Measurements from ENCODE around the gene CCDC150. TPM values are rescaled to one million over a fixed set of nuclear protein-coding genes. Genes with fewer than 3 reads are reported as not detected.

CCDC150 gene
- total and polyA plus RNA-seq, 9 of the 15 experiments (the other 6 are each of a cell fraction or from before 2014, with no cell fraction given), result 4.4 to 23.1 (median 11.3) TPM

GRCh38 chr2:196639180-196640030, at the start of gene CCDC150 (continued):
- TF ChIP-seq, protein P1, sequence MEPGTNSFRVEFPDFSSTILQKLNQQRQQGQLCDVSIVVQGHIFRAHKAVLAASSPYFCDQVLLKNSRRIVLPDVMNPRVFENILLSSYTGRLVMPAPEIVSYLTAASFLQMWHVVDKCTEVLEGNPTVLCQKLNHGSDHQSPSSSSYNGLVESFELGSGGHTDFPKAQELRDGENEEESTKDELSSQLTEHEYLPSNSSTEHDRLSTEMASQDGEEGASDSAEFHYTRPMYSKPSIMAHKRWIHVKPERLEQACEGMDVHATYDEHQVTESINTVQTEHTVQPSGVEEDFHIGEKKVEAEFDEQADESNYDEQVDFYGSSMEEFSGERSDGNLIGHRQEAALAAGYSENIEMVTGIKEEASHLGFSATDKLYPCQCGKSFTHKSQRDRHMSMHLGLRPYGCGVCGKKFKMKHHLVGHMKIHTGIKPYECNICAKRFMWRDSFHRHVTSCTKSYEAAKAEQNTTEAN (CRISPR knock-in tag; IDR thresholded peaks at IDR 0.05), result no peak
- TF ChIP-seq ZNF23 (CRISPR knock-in tag; IDR thresholded peaks at IDR 0.05) (no peak), MYC (IDR thresholded peaks at IDR 0.05; ENCODE audit: low read depth, low read length) (peak; percentile 52), MYC (CRISPR knock-in tag; IDR thresholded peaks at IDR 0.05; ENCODE audit: borderline replicate concordance, low read depth) (no peak), ZNF707 (CRISPR knock-in tag; conservative IDR thresholded peaks at IDR 0.05) (no peak), CTBP1 (IDR thresholded peaks at IDR 0.05; ENCODE audit: borderline replicate concordance) (peak; percentile 64; the same call in 1 of the 2 replicates), ZNF76 (CRISPR knock-in tag; IDR thresholded peaks at IDR 0.05; ENCODE audit: borderline replicate concordance) (no peak), YBX1 (IDR thresholded peaks at IDR 0.05) (no peak), ZNF121 (CRISPR knock-in tag; conservative IDR thresholded peaks at IDR 0.05) (no peak), ILF3 (IDR thresholded peaks at IDR 0.05; ENCODE audit: borderline replicate concordance) (no peak), FUS (optimal IDR thresholded peaks at IDR 0.05; ENCODE audit: low read depth, low read length) (no peak), ZNF324 (CRISPR knock-in tag; IDR thresholded peaks at IDR 0.05) (no peak), MAZ (CRISPR knock-in tag; conservative IDR thresholded peaks at IDR 0.05 in 1 of 2, IDR thresholded peaks at IDR 0.05 in 1 of 2) (0 out of 4 replicates have a peak, but pooled peaks of 1 of the 2 experiments have one; percentile 29), E2F3 (CRISPR knock-in tag; IDR thresholded peaks at IDR 0.05) (no peak), ZNF212 (CRISPR knock-in tag; IDR thresholded peaks at IDR 0.05) (no peak)
- TF ChIP-seq, protein P2, sequence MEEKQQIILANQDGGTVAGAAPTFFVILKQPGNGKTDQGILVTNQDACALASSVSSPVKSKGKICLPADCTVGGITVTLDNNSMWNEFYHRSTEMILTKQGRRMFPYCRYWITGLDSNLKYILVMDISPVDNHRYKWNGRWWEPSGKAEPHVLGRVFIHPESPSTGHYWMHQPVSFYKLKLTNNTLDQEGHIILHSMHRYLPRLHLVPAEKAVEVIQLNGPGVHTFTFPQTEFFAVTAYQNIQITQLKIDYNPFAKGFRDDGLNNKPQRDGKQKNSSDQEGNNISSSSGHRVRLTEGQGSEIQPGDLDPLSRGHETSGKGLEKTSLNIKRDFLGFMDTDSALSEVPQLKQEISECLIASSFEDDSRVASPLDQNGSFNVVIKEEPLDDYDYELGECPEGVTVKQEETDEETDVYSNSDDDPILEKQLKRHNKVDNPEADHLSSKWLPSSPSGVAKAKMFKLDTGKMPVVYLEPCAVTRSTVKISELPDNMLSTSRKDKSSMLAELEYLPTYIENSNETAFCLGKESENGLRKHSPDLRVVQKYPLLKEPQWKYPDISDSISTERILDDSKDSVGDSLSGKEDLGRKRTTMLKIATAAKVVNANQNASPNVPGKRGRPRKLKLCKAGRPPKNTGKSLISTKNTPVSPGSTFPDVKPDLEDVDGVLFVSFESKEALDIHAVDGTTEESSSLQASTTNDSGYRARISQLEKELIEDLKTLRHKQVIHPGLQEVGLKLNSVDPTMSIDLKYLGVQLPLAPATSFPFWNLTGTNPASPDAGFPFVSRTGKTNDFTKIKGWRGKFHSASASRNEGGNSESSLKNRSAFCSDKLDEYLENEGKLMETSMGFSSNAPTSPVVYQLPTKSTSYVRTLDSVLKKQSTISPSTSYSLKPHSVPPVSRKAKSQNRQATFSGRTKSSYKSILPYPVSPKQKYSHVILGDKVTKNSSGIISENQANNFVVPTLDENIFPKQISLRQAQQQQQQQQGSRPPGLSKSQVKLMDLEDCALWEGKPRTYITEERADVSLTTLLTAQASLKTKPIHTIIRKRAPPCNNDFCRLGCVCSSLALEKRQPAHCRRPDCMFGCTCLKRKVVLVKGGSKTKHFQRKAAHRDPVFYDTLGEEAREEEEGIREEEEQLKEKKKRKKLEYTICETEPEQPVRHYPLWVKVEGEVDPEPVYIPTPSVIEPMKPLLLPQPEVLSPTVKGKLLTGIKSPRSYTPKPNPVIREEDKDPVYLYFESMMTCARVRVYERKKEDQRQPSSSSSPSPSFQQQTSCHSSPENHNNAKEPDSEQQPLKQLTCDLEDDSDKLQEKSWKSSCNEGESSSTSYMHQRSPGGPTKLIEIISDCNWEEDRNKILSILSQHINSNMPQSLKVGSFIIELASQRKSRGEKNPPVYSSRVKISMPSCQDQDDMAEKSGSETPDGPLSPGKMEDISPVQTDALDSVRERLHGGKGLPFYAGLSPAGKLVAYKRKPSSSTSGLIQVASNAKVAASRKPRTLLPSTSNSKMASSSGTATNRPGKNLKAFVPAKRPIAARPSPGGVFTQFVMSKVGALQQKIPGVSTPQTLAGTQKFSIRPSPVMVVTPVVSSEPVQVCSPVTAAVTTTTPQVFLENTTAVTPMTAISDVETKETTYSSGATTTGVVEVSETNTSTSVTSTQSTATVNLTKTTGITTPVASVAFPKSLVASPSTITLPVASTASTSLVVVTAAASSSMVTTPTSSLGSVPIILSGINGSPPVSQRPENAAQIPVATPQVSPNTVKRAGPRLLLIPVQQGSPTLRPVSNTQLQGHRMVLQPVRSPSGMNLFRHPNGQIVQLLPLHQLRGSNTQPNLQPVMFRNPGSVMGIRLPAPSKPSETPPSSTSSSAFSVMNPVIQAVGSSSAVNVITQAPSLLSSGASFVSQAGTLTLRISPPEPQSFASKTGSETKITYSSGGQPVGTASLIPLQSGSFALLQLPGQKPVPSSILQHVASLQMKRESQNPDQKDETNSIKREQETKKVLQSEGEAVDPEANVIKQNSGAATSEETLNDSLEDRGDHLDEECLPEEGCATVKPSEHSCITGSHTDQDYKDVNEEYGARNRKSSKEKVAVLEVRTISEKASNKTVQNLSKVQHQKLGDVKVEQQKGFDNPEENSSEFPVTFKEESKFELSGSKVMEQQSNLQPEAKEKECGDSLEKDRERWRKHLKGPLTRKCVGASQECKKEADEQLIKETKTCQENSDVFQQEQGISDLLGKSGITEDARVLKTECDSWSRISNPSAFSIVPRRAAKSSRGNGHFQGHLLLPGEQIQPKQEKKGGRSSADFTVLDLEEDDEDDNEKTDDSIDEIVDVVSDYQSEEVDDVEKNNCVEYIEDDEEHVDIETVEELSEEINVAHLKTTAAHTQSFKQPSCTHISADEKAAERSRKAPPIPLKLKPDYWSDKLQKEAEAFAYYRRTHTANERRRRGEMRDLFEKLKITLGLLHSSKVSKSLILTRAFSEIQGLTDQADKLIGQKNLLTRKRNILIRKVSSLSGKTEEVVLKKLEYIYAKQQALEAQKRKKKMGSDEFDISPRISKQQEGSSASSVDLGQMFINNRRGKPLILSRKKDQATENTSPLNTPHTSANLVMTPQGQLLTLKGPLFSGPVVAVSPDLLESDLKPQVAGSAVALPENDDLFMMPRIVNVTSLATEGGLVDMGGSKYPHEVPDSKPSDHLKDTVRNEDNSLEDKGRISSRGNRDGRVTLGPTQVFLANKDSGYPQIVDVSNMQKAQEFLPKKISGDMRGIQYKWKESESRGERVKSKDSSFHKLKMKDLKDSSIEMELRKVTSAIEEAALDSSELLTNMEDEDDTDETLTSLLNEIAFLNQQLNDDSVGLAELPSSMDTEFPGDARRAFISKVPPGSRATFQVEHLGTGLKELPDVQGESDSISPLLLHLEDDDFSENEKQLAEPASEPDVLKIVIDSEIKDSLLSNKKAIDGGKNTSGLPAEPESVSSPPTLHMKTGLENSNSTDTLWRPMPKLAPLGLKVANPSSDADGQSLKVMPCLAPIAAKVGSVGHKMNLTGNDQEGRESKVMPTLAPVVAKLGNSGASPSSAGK (IDR thresholded peaks at IDR 0.05), result peak; percentile 74

Data from K562 (cell line).